Tibial nerve (tissue), 3 donors: Measurements from ENCODE around the gene METRN.

Experiments
- CTCF ChIP-seq, 5 experiments: fragments of 200-600 bp in 3 of 5; fragments of 450-650 bp in 2 of 5; sonication (generic) in 3 of 5; IDR thresholded peaks; one replicate each; pipeline ENCODE4 v1.5.1; 2016 to 2019; ENCODE audit warnings: antibody characterized with exemption in 5 of 5, mild to moderate bottlenecking in 3 of 5, moderate library complexity in 2 of 5
- POLR2A ChIP-seq, 2 donors: fragments of 450-650 bp; IDR thresholded peaks; one replicate each; pipeline ENCODE4 v1.6.1; 2017; ENCODE audit warnings: antibody characterized with exemption in 2 of 2, mild to moderate bottlenecking in 2 of 2, moderate library complexity in 2 of 2

- TF ChIP-seq CTCF (IDR thresholded peaks at IDR 0.05) (no peak), POLR2A (IDR thresholded peaks at IDR 0.05) (no peak)
Measured at GRCh38 chr16:710500-711075, 4.3 kb upstream of the METRN start.
